HFF-Myc (cell line): ENCODE measurements around the gene CPEB1.

Source experiments
- DNase-seq: peaks from one replicate; pipeline ENCODE4 v3.0.0-alpha.2; 2011; ENCODE audit warnings: low read depth; ENCODE audit errors: extremely low read depth
- H3K4me3 ChIP-seq: replicated peaks from 2 replicates; pipeline ENCODE4 v1.5.1; 2011; ENCODE audit warnings: low read depth, mild to moderate bottlenecking, control low read depth, low read length
- CTCF ChIP-seq: IDR thresholded peaks from 2 replicates; pipeline ENCODE4 v1.5.1; 2012; ENCODE audit warnings: mild to moderate bottlenecking, low read depth, low read length, control low read depth; ENCODE audit errors: missing control alignments

CPEB1 gene

GRCh38 chr15:82662641-82663040, 15.5 kb upstream of the CPEB1 start:
- DNase-seq = no peak
- H3K4me3 ChIP-seq = no peak overlapping the region
- no peak for TF ChIP-seq CTCF

DNA sequence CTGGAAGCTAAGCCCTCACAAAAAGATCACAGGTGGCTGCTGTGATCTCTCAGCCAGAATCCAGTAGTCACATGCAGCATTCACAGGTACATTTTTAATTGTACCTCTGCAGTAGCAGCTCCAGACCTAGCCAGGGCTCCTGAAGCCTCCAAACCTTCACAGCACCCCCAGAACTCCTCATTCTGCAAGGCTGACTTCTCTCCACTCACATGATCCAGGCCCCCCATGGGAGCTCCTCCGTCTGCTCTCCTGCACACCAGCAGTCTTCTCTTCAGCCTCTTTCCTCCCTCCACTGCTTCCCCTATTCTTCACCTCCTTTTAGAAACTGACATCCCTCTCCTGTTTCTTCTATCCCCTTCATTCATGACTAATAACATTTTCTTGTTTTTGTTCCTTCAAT, 13.2 kb upstream of the CPEB1 start:
- DNase-seq = no peak
- H3K4me3 ChIP-seq = no peak overlapping the region
- no peak for TF ChIP-seq CTCF

DNA sequence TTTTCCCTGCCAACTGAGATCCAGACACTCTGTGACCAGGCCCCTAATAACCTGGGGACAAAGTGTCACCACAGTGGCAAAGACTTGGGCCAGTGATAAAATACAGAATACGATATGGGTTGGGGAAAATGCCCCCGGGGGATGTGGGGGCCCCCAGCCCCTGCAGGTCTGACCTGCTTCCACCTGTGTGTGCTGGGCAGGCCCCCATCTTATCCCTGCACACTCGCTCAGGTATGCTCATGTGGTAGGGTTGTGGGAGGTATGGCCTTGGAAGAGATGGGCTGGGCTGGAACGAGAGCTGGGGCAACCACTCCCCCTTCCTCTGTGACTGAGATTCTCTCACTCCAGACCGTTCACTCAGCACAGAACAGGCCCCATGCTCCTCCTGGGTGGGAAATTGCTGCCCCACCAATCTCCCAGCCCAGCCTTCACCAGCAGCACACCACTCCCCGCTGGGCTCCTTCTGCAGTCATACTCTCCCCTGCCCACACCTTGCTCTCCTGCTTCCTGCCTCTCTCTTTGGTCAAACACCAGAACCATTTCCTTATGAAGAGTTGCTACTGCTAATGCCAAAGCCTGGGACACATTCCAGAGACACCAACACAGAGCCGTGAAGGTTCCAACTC, 9.6 kb upstream of the CPEB1 start:
- no peak for TF ChIP-seq CTCF
- H3K4me3 ChIP-seq = no peak overlapping the region
- no peak for DNase-seq

DNA sequence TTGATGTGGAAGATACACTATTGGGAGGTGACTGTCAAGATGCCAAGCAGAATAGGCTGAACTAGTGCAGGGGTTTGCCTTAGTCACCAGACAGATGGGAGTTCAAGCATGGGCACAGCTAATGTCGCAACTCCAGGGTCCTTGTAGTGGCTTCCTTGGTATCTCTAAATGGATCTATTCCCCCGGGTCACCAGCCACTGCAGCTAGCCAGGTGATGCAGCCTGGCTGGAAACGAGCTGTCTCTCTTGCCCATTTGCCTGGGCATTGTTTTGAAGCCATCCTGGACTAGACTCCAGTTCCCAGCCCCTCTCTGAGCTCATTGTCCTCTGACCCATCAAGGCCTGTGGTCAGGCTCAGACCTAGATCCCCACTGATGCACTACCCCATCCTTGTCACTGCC, 8.4 kb upstream of the CPEB1 start:
- no peak for DNase-seq
- no peak overlapping the region for H3K4me3 ChIP-seq
- TF ChIP-seq CTCF = no peak

GRCh38 chr15:82653483-82654168, 6.5 kb upstream of the CPEB1 start:
- DNase-seq = no peak
- no peak for TF ChIP-seq CTCF
- H3K4me3 ChIP-seq = no peak overlapping the region

DNA sequence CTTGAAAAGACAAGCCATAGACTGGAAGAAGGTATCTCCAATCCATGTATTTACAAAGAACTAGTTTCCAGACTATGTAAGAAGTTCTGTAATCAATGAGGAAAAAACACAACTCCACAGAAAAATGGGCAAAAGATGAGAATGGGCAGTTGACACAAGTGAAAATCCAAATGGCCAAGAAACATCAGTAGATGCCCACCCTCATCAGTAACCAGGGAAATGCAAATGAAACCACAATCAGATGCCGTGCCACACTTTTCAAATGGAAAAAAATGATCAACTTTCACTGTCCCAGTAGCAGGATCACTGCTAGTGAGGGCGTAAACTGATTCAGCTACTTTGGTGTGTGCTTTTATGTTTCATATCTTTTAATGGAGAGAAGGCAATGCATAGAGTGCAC, 4.5 kb upstream of the CPEB1 start:
- TF ChIP-seq CTCF = no peak
- no peak for DNase-seq
- H3K4me3 ChIP-seq = no peak overlapping the region
